COR-L47 (cell line): ENCODE results near the gene HSPA12B.

Experiments
- DNase-seq: peaks from one replicate; lab custom pipeline; 2025; lab: John Stamatoyannopoulos, UW

The HSPA12B gene

GRCh38 chr20:3705491-3705969 is 27.0 kb upstream of the HSPA12B start:
- no peak for DNase-seq

DNA sequence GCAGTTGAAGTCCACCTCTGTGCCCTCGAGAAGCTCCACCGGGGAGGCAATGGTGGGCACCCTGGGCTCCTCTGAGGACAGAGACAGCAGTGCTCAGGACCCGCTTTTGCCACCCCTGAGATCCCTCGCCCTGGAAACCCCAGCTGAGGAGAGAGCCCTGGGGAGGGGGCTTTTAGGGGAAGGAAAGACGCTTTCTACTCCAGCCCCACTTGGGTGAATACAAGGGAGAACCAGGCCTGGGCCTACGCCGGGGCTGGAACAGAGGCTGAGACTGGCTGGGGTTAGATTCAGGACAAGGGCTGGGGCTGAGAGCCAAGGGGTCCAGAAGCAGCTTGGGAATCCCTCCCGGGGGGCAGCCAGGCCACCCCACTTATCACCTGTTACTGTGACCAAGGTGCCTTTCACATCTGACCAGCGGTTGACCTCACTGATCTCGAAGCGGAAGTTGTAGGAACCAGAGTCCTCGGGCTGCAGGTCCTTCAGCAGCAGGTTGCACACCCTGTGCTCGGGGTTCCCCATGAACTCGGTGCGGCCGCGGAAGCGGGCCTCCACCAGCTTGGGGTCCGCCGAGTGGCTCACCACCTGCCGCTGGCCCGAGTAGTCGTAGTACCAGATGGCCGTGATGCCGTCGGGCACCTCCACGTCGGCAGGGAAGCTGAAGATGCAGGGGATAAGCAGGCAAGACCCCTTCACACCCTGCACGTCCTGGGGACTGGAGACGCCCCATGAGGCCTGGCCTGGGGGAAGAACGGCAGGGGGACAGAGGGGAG is 26.3 kb upstream of the HSPA12B start:
- DNase-seq, result no peak

DNA sequence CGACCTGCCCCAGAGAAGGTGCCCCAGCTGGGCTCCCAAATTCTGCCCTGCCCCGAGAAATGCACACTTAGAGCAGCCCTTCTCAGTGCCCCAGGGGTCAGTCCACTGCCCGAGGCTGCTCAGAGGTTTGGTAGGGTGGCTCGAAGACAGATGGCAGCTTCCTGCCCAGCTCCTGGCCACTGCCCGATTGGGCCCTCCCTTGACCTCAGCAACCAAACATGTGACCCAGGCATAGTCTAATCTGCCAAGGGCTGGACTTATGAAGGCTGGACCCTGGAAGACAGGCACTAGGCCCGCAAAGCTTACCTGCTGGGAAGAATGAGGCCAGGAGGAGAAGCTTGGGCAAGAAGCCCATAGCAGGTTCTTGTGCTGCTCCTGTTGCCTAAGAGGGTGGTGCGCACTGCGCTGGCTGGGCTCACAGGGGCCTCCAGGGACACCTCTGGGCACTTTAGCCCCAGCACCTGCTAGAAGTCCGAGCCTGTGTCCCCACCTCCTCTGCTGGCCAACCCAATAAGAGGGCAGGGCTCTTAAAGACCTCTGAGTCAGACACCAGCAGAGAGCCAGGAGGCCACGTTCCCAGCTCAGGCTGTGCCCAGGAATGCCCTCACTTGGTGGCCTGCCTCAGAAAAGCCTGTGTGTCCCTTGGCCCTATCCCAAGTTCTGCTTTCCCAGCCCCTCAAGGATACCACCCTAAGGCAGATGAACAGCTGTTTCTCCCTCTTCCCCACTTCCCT is 25.5 kb upstream of the HSPA12B start:
- DNase-seq, result no peak

DNA sequence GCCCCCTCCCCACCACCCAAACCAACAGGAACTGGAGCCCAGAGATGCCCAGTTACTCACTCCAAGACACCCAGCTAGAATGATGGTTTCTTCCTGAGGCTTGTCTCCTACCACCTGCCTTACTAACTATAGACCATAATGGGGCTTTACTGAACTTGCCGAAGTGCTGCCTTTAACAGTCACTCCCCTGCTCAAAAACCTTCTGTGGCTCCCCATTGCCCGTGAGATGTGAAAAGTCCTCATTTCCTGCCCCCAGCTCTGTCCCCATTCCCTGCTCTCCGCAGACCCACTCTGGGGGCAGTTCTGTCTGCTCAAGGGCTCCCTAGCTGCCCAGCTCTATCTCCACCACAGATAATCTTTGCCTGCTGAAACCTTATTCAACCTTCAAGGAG is 25.0 kb upstream of the HSPA12B start:
- DNase-seq, result no peak

- DNase-seq, result no peak
Measured at GRCh38 chr20:3710011-3710466, 22.4 kb upstream of the HSPA12B start.

GRCh38 chr20:3710703-3711483 is 21.6 kb upstream of the HSPA12B start:
- DNase-seq, result peak; percentile 32

GRCh38 chr20:3711484-3711941 is 21.0 kb upstream of the HSPA12B start:
- DNase-seq, result no peak

DNA sequence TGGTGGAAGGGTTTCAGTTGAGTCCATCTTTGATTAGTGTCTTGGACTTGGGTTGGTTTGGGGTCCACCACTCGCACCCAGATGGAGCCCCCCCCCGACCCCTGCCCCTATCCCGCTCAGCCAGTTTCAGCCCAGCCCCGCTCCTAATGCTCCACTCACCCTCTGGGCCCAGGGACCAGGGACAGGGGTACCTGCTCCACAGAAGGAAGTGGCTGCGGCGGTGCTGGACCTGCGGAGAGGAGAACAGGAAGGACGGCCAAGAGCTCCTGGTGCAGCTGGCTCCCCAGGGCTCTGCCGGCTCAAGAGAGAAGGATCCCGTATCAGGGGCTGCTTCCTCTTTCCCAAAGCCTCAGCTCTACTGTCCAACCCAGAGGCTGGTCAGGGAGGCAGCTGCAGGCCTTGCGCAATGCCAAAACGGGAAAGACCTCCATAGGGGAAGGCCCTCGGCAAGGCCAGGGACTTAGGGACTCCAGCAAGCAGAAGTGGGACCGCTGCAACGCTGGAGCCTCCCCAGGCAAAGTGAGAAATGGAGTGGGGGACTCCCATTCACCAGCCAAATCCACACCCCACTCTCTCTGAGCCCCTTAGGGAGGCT is 20.1 kb upstream of the HSPA12B start, which contains the start of gene SIGLEC1:
Gene SIGLEC1 (minus strand): TSS at position 322 of the 595 bp plus-strand sequence. CDS start 5,472 bp downstream, outside the sequence.
- no peak for DNase-seq

- DNase-seq, result no peak
Measured at GRCh38 chr20:3714092-3714491, 18.4 kb upstream of the HSPA12B start.

GRCh38 chr20:3716195-3716834 is 16.2 kb upstream of the HSPA12B start:
- DNase-seq, result peak; percentile 57

DNA sequence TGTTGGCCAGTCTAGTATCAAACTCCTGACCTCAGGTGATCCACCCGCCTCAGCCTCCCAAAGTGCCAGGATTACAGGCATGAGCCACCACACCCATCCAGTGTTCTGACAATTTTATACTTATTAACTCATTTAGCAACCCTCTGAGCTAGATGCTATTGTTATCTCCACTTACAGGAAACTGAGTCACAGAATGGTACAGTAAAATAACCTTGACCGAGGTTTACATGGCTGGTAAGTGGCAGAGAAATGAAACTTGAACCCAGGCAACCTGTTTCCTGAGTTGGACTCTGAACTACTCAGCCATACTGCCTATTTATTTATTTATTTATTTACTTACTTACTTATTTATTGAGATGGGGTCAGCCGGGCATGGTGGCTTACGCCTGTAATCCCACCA is 13.4 kb upstream of the HSPA12B start:
- no peak for DNase-seq

- no peak for DNase-seq
Measured at GRCh38 chr20:3720068-3720467, 12.4 kb upstream of the HSPA12B start.

DNA sequence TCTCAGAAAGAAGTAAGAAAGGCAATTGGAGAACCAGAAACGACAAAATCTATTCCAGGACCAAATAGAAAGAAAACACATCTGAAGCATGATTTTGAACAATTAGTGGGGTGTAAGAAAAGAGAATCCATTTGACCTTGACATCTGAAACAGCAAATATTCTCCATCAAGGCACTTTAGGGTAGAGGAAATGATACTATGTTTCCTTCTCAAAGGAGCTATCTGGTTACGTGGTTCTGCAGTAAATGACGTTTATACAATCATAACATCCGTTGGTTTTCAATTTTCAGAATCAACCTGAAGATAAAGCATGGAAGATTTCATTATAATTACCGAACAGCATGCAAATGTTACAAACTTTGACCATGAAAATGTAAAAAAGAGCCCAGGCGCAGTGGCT is 11.9 kb upstream of the HSPA12B start:
- no peak for DNase-seq

GRCh38 chr20:3721912-3722311 is 10.6 kb upstream of the HSPA12B start:
- DNase-seq, result no peak

GRCh38 chr20:3723284-3723683 is 9.2 kb upstream of the HSPA12B start:
- DNase-seq, result no peak

- no peak for DNase-seq
Measured at GRCh38 chr20:3724356-3724755, 8.1 kb upstream of the HSPA12B start.

DNA sequence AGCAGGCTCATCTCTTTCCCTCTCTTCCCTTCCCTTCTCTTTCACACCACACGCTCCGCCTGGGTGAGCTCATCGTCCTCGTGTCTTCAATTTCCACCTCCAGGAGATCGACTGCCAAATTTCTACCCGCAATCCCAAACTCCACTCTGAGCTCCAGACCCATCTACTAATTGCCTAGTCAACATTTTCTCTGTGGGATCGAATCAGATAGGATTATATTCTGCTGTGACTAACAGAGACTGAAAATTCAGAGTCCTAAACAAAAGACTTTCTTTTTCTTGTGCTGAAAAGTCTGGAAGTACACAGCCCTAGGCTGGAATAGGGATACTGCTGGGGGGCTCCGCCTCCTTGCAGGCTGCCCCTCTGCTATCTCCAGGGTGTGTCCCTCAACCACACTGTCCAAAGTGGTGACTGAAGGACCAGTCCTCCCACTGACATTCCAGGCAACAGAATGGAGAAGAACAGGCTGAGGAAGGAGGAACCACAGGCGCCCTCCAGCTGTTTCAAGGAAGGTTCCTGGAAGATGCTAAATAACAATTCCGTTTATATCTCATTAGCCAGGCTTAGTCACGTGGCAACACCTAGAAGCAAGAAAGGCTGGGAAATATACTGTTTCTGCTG is 5.0 kb upstream of the HSPA12B start:
- no peak for DNase-seq

GRCh38 chr20:3728354-3728753 is 4.1 kb upstream of the HSPA12B start:
- DNase-seq, result no peak

- no peak for DNase-seq
Measured at GRCh38 chr20:3728876-3729275, 3.6 kb upstream of the HSPA12B start.

DNA sequence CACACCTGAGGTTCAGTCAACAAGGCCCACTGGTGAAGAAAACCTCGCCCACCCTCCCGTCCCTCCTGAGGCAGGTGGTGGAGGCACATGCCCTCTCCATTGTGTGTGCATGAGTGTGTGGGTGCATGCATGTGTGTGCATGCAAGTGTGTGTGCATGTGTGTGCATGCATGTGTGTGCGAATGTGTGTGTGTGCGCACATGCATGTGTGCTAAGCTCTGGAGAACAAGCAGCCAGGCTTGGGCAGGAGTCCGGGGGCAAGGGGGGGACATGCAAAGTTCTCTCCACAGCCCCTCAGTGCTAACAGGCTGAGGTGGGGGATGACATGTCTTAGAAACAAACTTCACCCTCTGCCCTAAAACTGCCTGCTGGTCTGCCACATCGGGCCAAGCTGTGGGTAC is 3.1 kb upstream of the HSPA12B start:
- DNase-seq, result no peak
